ENCODE results near the gene SDK2.

The SDK2 gene

DNA sequence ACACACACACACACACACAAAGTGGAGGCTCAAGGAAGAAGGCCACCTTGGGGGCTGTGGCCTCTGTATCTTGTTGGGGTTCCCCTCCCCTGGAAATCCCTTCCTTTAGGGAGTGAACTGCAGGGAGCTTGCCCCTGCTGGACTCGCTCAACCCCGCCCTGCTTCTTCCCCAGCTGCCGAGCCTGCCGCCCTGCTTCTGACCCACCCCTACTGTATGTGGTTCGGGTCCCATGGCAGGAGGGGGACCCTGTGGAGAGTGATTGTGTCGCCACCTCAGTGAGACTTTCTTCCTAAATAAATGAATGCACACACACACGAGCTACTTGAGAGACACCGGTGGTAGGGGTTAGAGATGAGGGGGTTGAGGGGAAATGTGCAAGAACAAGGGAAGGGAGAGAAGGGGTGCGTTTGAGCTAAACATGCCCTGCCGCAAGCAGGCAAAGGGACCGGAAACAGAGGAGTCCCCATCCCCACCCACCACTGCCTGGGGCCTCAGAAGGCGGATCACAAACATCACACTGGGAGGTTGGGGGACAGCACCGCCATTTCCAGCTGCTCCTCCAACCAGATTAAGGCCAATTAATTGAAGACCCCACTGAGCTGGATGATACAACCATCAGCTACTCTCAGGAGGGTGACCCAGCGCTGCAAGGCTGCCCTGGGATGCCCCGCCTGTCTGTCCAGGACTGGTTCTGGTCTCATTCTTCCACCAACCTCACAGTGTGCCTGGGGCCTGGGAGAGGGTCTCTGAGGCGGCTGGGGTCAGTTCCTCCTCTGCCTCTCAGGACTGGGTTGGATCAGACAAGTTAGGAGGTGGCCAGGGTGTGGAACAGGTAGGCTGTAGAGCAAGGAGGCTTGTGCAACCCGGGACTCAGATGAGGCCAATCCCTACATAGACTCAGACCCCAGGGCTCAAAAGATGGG, 98.9 kb downstream of the SDK2 start:
- DNase-seq (ENCODE audit: low read depth, low spot score): no peak
- no peak overlapping the region for H3K27ac ChIP-seq

DNA sequence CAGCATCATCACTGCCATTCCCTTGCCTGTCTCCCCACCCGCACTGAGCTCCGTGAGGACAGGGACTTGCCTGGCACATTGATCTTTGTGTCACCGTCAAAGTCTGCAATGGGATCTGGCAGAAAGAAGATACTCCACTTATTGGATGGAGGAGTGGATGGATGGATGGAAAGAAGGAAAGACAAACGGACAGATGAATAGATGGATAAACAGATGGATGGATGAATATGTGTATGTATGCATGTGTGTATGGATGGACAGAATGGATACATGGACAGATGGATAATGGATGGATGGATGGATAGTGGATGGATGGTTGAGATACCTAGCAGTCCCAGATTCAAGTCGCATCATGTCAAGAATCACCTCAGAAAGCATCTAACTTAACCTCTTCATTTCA, 99.9 kb downstream of the SDK2 start:
- no peak for DNase-seq (ENCODE audit: low read depth, low spot score)
- H3K27ac ChIP-seq: no peak overlapping the region

DNA sequence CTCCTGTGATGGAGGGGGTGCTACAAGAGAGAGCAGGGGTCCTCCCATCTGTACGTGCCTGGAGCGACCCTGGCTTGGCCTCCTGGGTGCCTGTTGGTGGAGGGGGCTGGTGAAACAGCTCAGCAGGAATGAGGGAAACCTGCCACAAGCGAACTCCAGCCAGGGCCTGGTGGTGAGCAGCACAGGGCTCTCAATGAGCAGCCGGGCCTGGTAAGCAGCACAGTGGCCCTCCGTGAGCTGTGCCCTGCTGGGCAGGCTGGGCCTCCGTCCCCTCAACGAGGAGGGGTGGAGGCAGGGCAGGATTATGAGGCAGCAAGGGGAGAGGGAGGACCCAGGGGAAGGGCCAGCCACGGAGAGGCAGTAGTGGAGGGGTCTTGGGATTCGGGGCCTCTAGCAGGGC, 101.9 kb downstream of the SDK2 start:
- no peak overlapping the region for H3K27ac ChIP-seq
- DNase-seq (ENCODE audit: low read depth, low spot score): no peak

DNA sequence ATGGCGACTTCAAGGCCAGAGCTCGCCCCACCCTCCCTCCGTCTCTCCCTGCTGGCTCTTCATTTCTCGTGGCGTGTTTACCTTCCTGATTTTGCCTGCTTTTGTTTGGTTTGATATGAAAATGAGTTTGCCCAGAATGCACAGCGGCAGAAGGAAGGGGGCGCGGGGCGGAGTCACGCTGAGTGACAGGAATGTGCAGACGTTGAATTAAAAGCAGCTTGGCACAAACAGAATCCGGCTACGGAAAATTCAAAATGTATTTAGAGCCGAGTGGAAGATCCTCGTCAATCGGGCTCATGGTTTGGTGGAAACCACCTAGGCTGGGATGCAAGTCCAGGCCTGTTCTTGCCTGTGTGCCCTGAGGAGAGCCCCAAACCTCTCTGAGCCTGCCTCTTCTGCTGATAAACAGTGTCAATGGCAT, 102.7 kb downstream of the SDK2 start:
- H3K27ac ChIP-seq: peak overlapping the region; percentile 30
- no peak for DNase-seq (ENCODE audit: low read depth, low spot score)

- H3K27ac ChIP-seq: peak overlapping the region; percentile 30
- DNase-seq (ENCODE audit: low read depth, low spot score): no peak
Measured at GRCh38 chr17:73541111-73541510, 103.1 kb downstream of the SDK2 start.

GRCh38 chr17:73539166-73539565, 105.1 kb downstream of the SDK2 start:
- DNase-seq (ENCODE audit: low read depth, low spot score): no peak
- no peak overlapping the region for H3K27ac ChIP-seq

GRCh38 chr17:73538445-73538844, 105.8 kb downstream of the SDK2 start:
- H3K27ac ChIP-seq: no peak overlapping the region
- DNase-seq (ENCODE audit: low read depth, low spot score): no peak

DNA sequence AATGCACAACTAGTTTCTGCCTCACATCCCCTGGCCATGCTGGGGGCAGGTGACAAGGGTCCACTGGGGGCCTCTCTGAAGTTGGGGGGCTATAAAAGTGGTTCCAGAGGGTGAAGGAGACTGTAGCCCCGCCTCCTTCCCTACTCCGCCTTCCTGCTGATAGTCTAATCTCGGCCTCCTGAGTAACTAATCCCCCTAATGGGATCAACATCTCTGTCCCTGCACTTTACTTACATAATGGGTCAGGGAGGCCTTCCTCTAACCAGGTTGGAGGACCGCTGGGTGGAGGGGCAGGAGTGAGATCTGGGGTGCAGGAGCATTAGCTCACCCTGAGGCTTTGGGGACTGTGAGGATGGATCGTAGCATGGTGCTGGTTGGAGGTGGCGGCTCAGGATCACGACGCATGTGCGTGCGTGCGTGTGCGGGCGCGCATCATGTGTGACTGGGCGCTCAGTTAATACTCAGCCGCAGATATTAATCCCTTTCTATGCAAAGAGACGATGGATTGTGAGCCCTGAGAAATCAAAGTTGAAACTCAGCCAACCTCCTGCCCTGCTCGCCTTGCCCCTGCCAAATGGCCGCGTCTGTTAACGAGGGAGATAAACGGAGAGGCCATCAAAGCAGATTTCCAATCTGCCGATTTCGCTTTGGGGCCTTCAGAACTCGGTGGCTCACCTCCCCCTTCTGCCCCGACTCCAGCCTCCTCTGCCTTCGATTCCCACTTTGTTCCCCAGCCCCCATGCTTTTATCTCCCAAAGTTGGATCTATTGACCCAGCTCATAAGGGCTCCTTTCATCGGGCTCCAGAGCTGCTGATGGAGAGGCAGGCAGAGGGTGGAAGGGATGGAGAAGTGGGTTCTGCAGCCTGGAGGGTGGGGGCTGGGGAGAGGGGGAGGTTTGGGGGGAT, 107.3 kb downstream of the SDK2 start:
- no peak for DNase-seq (ENCODE audit: low read depth, low spot score)
- no peak overlapping the region for H3K27ac ChIP-seq

GRCh38 chr17:73535746-73536145, 108.5 kb downstream of the SDK2 start:
- DNase-seq (ENCODE audit: low read depth, low spot score): no peak
- H3K27ac ChIP-seq: no peak overlapping the region

GRCh38 chr17:73534209-73534909, 109.9 kb downstream of the SDK2 start:
- H3K27ac ChIP-seq: no peak overlapping the region
- DNase-seq (ENCODE audit: low read depth, low spot score): no peak

DNA sequence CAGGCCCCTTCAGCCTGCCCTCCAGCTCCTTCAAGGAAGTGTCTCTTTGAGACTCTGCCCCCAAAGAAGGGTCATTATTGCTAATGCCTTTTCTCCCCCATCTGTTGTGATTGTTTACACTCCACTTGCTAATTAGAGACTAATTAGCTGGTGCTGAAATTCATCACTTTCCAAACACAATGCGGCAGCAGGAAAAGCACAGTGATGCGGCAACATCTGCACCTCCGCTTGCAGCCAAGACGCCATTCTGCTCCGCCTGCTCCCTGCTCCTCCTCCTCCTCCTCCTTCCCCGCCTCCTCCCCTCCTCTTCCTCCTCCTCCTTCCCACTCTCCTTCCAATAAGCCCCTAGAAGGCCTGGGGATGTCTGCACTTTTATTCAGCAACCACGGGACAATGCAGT, 110.5 kb downstream of the SDK2 start:
- no peak for DNase-seq (ENCODE audit: low read depth, low spot score)
- H3K27ac ChIP-seq: no peak overlapping the region

GRCh38 chr17:73533127-73533526, 111.1 kb downstream of the SDK2 start:
- H3K27ac ChIP-seq: no peak overlapping the region
- no peak for DNase-seq (ENCODE audit: low read depth, low spot score)

- no peak overlapping the region for H3K27ac ChIP-seq
- no peak for DNase-seq (ENCODE audit: low read depth, low spot score)
Measured at GRCh38 chr17:73532421-73532901, 111.8 kb downstream of the SDK2 start.

GRCh38 chr17:73531158-73531557, 113.1 kb downstream of the SDK2 start:
- DNase-seq (ENCODE audit: low read depth, low spot score): no peak
- no peak overlapping the region for H3K27ac ChIP-seq

DNA sequence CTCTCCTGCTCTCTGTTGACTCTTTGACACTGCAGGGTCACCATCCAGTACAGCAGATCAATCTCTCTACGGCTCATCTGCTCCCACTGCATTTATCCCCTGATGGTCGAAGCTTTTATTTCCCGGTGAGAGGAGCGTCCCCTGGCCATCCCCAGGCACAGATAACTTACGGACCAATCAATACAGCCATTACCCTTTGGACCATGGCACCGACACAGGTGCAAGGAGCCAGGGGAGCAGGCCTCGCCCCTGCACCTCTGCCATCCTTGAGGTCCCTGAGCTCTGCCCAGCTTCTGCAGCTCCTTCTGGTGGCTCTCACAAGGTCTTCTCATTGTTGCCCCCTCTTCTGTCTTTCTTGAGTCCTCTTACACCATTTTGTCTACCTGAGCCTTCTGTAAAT, 115.6 kb downstream of the SDK2 start:
- H3K27ac ChIP-seq: no peak overlapping the region
- DNase-seq (ENCODE audit: low read depth, low spot score): no peak

GRCh38 chr17:73526952-73527351, 117.3 kb downstream of the SDK2 start:
- no peak overlapping the region for H3K27ac ChIP-seq
- no peak for DNase-seq (ENCODE audit: low read depth, low spot score)

- no peak overlapping the region for H3K27ac ChIP-seq
- no peak for DNase-seq (ENCODE audit: low read depth, low spot score)
Measured at GRCh38 chr17:73524941-73525679, 119.1 kb downstream of the SDK2 start.

DNA sequence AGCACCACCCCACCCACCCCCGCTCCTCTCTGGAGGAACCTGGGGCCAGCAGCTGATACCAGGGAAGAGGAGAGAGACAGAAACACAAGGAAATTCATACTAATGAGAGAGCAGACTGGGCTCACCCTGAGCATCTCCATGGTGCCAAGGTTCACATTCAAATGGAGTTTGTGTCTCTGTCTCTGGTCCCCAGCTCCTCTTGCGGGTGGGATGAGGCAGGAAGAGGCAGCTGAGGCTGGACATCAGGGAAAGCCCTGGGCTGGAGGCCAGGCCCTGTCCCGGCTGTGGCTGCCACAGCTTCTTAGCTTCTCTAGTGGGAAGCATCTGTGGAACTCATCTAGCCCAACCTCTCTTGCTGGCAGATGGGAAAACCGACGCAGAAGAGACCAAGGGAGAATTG, 121.5 kb downstream of the SDK2 start:
- no peak for DNase-seq (ENCODE audit: low read depth, low spot score)
- H3K27ac ChIP-seq: no peak overlapping the region

- DNase-seq (ENCODE audit: low read depth, low spot score): no peak
- no peak overlapping the region for H3K27ac ChIP-seq
Measured at GRCh38 chr17:73522107-73522506, 122.1 kb downstream of the SDK2 start.

GRCh38 chr17:73521376-73521775, 122.9 kb downstream of the SDK2 start:
- DNase-seq (ENCODE audit: low read depth, low spot score): no peak
- H3K27ac ChIP-seq: no peak overlapping the region

All from epithelial cell of prostate (primary cell).